ENCODE data around the gene DHX9.

DHX9 gene

DNA sequence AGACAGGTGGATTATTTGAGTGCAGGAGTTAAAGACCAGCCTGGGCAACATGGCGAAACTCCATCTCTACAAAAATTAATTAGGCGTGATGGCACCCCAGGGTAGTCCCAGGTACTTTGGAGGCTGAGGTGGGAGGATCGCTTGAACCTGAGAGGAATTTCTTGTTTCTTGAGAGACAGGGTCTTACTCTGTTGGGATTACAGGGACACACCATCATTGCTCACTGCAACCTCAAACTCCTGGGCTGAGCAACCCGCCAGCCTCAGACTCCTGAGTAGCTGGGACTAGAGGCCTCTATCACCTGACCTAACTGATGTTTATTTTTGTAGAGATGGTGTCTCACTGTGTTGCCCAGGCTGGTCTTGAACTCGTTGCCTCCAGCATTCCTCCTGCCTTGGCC, 24.8 kb downstream of the DHX9 start:
- H3K4me3 ChIP-seq (ENCODE audit: low read depth, low read length), result no peak overlapping the region
- DNase-seq (ENCODE audit: low read depth), result no peak
- TF ChIP-seq MYC (IDR thresholded peaks at IDR 0.05; ENCODE audit: low read depth, low read length) (no peak), POLR2A (IDR thresholded peaks at IDR 0.05; ENCODE audit: extremely low read depth, insufficient read length) (no peak)
- TF ChIP-seq, protein P1, sequence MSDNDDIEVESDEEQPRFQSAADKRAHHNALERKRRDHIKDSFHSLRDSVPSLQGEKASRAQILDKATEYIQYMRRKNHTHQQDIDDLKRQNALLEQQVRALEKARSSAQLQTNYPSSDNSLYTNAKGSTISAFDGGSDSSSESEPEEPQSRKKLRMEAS (IDR thresholded peaks at IDR 0.05; ENCODE audit: low read depth, low read length), result no peak
- TF ChIP-seq, protein P2, sequence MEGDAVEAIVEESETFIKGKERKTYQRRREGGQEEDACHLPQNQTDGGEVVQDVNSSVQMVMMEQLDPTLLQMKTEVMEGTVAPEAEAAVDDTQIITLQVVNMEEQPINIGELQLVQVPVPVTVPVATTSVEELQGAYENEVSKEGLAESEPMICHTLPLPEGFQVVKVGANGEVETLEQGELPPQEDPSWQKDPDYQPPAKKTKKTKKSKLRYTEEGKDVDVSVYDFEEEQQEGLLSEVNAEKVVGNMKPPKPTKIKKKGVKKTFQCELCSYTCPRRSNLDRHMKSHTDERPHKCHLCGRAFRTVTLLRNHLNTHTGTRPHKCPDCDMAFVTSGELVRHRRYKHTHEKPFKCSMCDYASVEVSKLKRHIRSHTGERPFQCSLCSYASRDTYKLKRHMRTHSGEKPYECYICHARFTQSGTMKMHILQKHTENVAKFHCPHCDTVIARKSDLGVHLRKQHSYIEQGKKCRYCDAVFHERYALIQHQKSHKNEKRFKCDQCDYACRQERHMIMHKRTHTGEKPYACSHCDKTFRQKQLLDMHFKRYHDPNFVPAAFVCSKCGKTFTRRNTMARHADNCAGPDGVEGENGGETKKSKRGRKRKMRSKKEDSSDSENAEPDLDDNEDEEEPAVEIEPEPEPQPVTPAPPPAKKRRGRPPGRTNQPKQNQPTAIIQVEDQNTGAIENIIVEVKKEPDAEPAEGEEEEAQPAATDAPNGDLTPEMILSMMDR (IDR thresholded peaks at IDR 0.05; ENCODE audit: low read depth, low read length), result no peak

DNA sequence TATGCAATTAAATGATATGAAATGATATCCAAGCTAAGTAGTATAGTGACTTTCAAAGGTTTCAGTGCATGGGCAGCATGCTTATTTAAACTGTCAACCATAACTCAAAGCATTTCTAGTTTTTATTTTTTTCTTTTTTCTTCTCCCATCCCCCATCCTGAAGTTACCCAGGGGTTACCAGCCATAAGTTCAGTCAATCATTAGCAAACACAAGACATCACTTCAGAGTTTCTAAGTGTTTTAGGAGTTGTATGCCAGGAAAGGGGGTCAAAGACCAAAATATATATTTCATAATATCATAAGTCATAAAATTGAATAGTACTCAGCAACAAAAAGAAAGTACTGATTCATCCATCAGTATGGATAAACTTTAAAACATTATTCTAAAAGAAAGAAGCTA, 28.7 kb downstream of the DHX9 start:
- H3K4me3 ChIP-seq (ENCODE audit: low read depth, low read length), result no peak overlapping the region
- no peak for DNase-seq (ENCODE audit: low read depth)
- TF ChIP-seq, protein P2 (IDR thresholded peaks at IDR 0.05; ENCODE audit: low read depth, low read length), result no peak
- TF ChIP-seq MYC (IDR thresholded peaks at IDR 0.05; ENCODE audit: low read depth, low read length), result no peak
- no peak for TF ChIP-seq POLR2A (IDR thresholded peaks at IDR 0.05; ENCODE audit: extremely low read depth, insufficient read length)
- TF ChIP-seq, protein P1 (IDR thresholded peaks at IDR 0.05; ENCODE audit: low read depth, low read length), result no peak

DNA sequence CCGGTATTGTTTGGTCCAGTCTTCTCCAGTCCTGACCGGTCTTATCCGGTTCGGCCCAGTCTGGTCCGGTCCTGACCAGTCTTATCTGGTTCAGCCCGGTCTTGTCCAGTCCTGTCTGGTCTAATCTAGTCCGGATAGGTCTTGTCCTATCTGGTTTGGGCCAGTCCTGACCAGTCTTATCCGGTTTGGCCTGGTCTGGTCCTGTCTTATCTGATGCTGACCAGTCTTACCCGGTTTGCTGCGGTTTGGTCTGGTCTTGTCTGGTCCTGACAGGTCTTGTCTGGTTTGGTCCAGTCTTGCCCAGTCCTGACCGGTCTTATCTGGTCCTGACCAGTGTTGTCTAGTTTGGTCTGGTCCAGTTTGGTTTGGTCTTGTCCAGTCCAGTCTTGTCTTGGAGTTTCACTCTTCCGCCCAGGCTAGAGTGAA, 30.1 kb downstream of the DHX9 start:
- no peak overlapping the region for H3K4me3 ChIP-seq (ENCODE audit: low read depth, low read length)
- no peak for DNase-seq (ENCODE audit: low read depth)
- TF ChIP-seq, protein P2 (IDR thresholded peaks at IDR 0.05; ENCODE audit: low read depth, low read length), result no peak
- no peak for TF ChIP-seq POLR2A (IDR thresholded peaks at IDR 0.05; ENCODE audit: extremely low read depth, insufficient read length)
- TF ChIP-seq MYC (IDR thresholded peaks at IDR 0.05; ENCODE audit: low read depth, low read length), result no peak
- TF ChIP-seq, protein P1 (IDR thresholded peaks at IDR 0.05; ENCODE audit: low read depth, low read length), result no peak

DNA sequence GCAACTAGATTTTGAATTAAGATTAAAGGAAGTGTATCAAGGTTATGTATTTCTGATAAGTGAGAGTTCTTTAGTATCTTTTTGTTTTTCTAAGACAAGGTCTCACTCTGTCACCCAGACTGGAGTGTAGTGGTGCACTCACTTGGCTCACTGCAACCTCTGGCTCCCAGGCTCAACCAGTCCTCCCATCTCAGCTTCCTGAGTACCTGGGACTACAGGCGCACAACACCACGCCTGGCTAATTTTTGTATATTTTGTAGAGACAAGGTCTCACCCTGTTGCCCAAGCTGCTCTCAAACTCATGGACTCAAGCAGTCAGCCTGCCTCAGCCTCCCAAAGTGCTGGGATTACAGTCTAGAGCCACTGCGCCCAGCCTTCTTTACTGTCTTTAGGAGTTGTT, 33.7 kb downstream of the DHX9 start:
- TF ChIP-seq, protein P1 (IDR thresholded peaks at IDR 0.05; ENCODE audit: low read depth, low read length), result no peak
- TF ChIP-seq MYC (IDR thresholded peaks at IDR 0.05; ENCODE audit: low read depth, low read length) (no peak), POLR2A (IDR thresholded peaks at IDR 0.05; ENCODE audit: extremely low read depth, insufficient read length) (no peak)
- TF ChIP-seq, protein P2 (IDR thresholded peaks at IDR 0.05; ENCODE audit: low read depth, low read length), result no peak
- DNase-seq (ENCODE audit: low read depth), result no peak

DNA sequence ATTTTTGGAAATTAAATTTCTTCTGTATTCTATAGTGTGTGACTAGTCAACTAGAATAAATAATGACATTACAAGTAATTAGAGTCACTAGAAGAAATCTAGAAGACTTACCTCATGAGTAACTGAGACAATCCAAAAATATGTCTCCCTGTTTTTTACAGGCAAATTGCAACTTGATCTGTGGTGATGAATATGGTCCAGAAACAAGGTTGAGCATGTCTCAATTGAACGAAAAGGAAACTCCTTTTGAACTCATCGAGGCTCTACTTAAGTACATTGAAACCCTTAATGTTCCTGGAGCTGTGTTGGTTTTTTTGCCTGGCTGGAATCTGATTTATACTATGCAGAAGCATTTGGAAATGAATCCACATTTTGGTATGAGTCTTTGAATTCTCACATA, 36.7 kb downstream of the DHX9 start:
- H3K4me3 ChIP-seq (ENCODE audit: low read depth, low read length), result no peak overlapping the region
- no peak for DNase-seq (ENCODE audit: low read depth)
- TF ChIP-seq POLR2A (IDR thresholded peaks at IDR 0.05; ENCODE audit: extremely low read depth, insufficient read length), result no peak
- TF ChIP-seq MYC (IDR thresholded peaks at IDR 0.05; ENCODE audit: low read depth, low read length), result no peak
- TF ChIP-seq, protein P1 (IDR thresholded peaks at IDR 0.05; ENCODE audit: low read depth, low read length), result no peak
- TF ChIP-seq, protein P2 (IDR thresholded peaks at IDR 0.05; ENCODE audit: low read depth, low read length), result no peak

More for the DNA sequence above, 33.7 kb downstream of the DHX9 start:
- H3K4me3 ChIP-seq (ENCODE audit: low read depth, low read length), result no peak overlapping the region

All from NB4 (cell line).